HG03378 (cell line): Measurements from ENCODE around the gene ZNF331.

Experiments
- ATAC-seq: cut with Tn5 transposase; IDR thresholded peaks from one replicate; pipeline ENCODE4 v1.9.1; 2021; ENCODE audit warnings: mild to moderate bottlenecking, moderate library complexity; ENCODE audit not compliant: unreplicated experiment

The ZNF331 gene

DNA sequence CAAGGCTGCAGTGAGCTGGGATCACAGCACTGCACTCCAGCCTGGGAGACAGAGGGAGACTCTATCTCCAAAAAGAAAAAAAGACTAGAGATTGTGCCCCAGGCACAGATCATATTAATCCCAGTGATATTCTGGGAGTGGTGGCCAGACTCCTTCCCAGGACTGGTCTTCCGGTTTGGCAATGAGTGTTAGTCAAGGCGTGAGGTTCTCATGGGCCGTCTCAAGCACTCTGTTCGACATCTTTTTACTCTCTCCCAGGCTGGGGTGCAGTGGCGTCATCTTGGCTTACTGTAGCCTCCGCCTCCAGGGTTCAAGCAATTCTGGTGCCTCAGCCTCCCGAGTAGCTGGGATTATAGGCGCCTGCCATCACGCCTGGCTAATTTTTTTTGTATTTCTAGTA is 88.5 kb downstream of the ZNF331 start:
- ATAC-seq: no peak

DNA sequence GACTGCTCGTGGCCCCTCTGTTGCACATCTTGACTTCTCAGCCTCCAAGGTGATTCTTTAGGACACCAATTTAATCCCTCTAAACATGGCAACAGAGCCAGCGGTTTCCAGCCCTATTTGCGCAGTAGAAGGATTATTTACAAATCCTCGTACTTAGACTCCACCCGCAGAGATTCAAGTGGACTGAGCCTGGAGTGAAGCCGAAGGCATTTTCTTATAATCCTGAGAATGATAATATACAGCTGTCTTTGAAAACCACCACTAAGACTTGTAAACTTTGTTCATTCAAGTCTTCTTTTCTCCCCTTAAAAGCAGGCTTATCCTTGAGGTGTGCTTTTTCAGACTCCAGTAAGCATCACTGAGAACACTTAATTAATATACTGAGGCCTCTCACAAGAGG is 89.0 kb downstream of the ZNF331 start:
- no peak for ATAC-seq
